ENCODE measurements around the gene KNTC1. TPM values are rescaled to one million over a fixed set of nuclear protein-coding genes. Genes with fewer than 3 reads are reported as not detected.
"Not testable (repeated sequence)": the region's sequence is repeated elsewhere in the genome, so short reads cannot be mapped to it uniquely, and the experiment has no call there.

The KNTC1 gene
- total and polyA plus RNA-seq, 2 of the 13 experiments (the other 11 are each of a cell fraction or from before 2014, with no cell fraction given) = 45.1 to 57.6 TPM

DNA sequence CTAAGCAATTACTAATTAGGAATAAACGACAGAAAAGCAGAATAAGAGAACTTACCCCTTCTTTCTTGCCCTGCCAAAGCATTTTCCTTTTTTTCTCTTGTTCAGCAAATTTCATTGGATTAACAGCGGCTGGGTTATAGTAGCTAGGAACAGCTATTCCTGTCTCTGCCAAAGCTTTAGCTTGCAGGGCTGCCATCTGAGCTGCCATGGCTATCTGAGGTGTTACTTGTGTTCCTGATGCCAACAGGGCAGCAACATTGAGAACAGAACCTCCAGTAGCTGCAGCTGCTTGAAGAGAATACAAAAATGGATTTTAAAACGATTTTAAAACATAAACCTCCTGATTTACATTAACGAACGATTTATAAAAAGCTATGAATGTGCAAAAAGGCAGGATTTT, 18.9 kb upstream of the KNTC1 start:
- TF ChIP-seq ZNF44 (CRISPR knock-in tag; IDR thresholded peaks at IDR 0.05) = no peak
- TF ChIP-seq ELF3 (CRISPR knock-in tag; IDR thresholded peaks at IDR 0.05) = no peak
- TF ChIP-seq NCOA5 (CRISPR knock-in tag; IDR thresholded peaks at IDR 0.05) = no peak
- TF ChIP-seq ZFP1 (CRISPR knock-in tag; IDR thresholded peaks at IDR 0.05) = no peak
- TF ChIP-seq IRX3 (CRISPR knock-in tag; IDR thresholded peaks at IDR 0.05; ENCODE audit: borderline replicate concordance, low read depth) = no peak
- TF ChIP-seq, protein P1, sequence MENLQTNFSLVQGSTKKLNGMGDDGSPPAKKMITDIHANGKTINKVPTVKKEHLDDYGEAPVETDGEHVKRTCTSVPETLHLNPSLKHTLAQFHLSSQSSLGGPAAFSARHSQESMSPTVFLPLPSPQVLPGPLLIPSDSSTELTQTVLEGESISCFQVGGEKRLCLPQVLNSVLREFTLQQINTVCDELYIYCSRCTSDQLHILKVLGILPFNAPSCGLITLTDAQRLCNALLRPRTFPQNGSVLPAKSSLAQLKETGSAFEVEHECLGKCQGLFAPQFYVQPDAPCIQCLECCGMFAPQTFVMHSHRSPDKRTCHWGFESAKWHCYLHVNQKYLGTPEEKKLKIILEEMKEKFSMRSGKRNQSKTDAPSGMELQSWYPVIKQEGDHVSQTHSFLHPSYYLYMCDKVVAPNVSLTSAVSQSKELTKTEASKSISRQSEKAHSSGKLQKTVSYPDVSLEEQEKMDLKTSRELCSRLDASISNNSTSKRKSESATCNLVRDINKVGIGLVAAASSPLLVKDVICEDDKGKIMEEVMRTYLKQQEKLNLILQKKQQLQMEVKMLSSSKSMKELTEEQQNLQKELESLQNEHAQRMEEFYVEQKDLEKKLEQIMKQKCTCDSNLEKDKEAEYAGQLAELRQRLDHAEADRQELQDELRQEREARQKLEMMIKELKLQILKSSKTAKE (CRISPR knock-in tag; IDR thresholded peaks at IDR 0.05; ENCODE audit: borderline replicate concordance) = no peak
- no peak for TF ChIP-seq GLI4 (CRISPR knock-in tag; IDR thresholded peaks at IDR 0.05; ENCODE audit: borderline replicate concordance)
- no peak for TF ChIP-seq ZNF543 (CRISPR knock-in tag; IDR thresholded peaks at IDR 0.05)
- no peak for TF ChIP-seq ASH2L (IDR thresholded peaks at IDR 0.05; ENCODE audit: insufficient read length, low read depth, low read length)
- TF ChIP-seq, protein P2, sequence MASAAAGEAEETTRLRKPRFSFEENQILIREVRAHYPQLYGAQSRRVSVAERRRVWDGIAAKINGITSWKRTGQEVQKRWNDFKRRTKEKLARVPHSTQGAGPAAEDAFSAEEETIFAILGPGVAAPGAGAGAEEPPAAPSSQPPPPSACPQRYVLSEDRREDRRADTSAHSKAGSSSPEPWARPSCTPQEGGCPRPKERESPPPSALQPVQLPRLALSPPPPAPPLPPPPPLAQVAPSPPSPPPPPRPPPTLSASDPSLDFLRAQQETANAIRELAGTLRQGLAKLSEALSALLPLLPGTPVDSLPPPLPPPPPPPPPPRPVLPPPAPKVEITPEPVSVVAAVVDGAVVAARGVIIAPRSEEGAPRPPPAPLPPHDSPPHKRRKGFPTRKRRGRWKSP (CRISPR knock-in tag; IDR thresholded peaks at IDR 0.05) = no peak
- no peaks in the 10 kb centered on the region for H3K4me1 ChIP-seq (ENCODE audit: insufficient read depth, low read length)
- ATAC-seq = no peak
- H3K4me2 ChIP-seq (ENCODE audit: low read depth, low read length) = no peak overlapping the region
- no peak overlapping the region for H2AFZ ChIP-seq (ENCODE audit: low read length)
- peaks cover 6% of the 10 kb centered on the region for H3K79me2 ChIP-seq (ENCODE audit: insufficient read depth, low read length)
- no peak overlapping the region for H3K27ac ChIP-seq (ENCODE audit: extremely low read length, insufficient read depth, low read length)
- no peaks in the 10 kb centered on the region for H3K9me3 ChIP-seq (ENCODE audit: low read length)
- no peak for DNase-seq (ENCODE audit: low spot score)
- H4K20me1 ChIP-seq (ENCODE audit: insufficient read depth, low read length) = peaks cover 17% of the 10 kb centered on the region; the same call in 1 of the 2 replicates
- H3K27me3 ChIP-seq (ENCODE audit: control insufficient read depth in 1 of 2, insufficient read depth in 2 of 2, low read length in 2 of 2) = no peaks in the 10 kb centered on the region
- intact Hi-C loops (cut with micrococcal nuclease; ENCODE audit: unreplicated experiment) = no loop called here
- BruUV-seq (replicated peaks) = no TSS peak
- no peak overlapping the region for H3K4me3 ChIP-seq (replicated peaks in 1 of 3; ENCODE audit: insufficient read depth in 1 of 3, low read depth in 2 of 3, low read length in 3 of 3)
- no peak for FAIRE-seq
- in situ Hi-C loops (cut with HindIII; ENCODE audit: extremely low pct_ligation_motif_present, low pct_unique_long_range_greater_than_20kb) = no loop called here
- CTCF ChIA-PET (ENCODE audit: low intra/inter-chr PET ratio, low total read pairs) = no interaction called here
- H3K36me3 ChIP-seq (replicated peaks in 1 of 2; ENCODE audit: control insufficient read depth in 1 of 2, insufficient read depth in 2 of 2, low read length in 2 of 2) = peaks cover 23 to 81% of the 10 kb centered on the region in 2 experiments
- H3K9ac ChIP-seq (ENCODE audit: insufficient read depth, low read depth, low read length) = no peak overlapping the region
- 90% methylated on average over 5 of the region's 5 CpGs for WGBS (ENCODE audit: low lambda C conversion rate)
- POLR2A ChIA-PET = no interaction called here

DNA sequence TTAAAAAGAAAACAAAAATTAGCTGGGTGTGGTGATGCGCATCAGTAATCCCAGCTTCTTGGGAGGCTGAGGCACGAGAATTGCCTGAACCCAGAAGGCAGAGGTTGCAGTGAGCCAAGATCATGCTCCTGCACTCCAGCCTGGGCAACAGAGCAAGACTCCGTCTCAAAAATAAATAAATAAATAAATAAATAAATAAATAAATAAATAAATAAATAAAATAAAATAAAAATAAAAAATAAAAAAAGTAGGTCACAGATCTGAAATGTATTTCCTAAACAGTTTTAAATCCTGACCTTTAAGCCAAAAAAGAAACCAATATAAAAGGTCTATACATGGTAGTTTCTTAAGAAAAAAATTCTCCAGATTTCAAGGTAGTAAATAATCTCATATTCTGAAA, 14.0 kb upstream of the KNTC1 start:
- H3K9me3 ChIP-seq (ENCODE audit: low read length); CTCF ChIA-PET (ENCODE audit: low intra/inter-chr PET ratio, low total read pairs); BruUV-seq (replicated peaks); H2AFZ ChIP-seq (ENCODE audit: low read length); FAIRE-seq; DNase-seq (ENCODE audit: low spot score); in situ Hi-C loops (cut with HindIII; ENCODE audit: extremely low pct_ligation_motif_present, low pct_unique_long_range_greater_than_20kb); intact Hi-C loops (cut with micrococcal nuclease; ENCODE audit: unreplicated experiment); H3K4me3 ChIP-seq (replicated peaks in 1 of 3; ENCODE audit: insufficient read depth in 1 of 3, low read depth in 2 of 3, low read length in 3 of 3); H3K4me2 ChIP-seq (ENCODE audit: low read depth, low read length); H3K27me3 ChIP-seq (ENCODE audit: control insufficient read depth in 1 of 2, insufficient read depth in 2 of 2, low read length in 2 of 2); H3K27ac ChIP-seq (ENCODE audit: extremely low read length, insufficient read depth, low read length); H3K4me1 ChIP-seq (ENCODE audit: insufficient read depth, low read length); ATAC-seq; H3K9ac ChIP-seq (ENCODE audit: insufficient read depth, low read depth, low read length): not testable (repeated sequence)
- Histone ChIP-seq H3K36me3 (replicated peaks in 1 of 2; ENCODE audit: control insufficient read depth in 1 of 2, insufficient read depth in 2 of 2, low read length in 2 of 2) (peaks cover 25 to 94% of the 10 kb centered on the region in 2 experiments), H3K79me2 (ENCODE audit: insufficient read depth, low read length) (peaks cover 31% of the 10 kb centered on the region), H4K20me1 (ENCODE audit: insufficient read depth, low read length) (peaks cover 27% of the 10 kb centered on the region)
- POLR2A ChIA-PET = interaction anchor here (1.3 to 3.3 kb wide), 4 partner anchors 9 to 24 kb away, joined by 5 to 13 read pairs (median 6); partner anchors contain the start of genes KNTC1, RSRC2 and ZCCHC8
- 93% methylated on average over 3 of the region's 3 CpGs for WGBS (ENCODE audit: low lambda C conversion rate)

Data from HepG2 (cell line).